ENCODE data around the gene GOT1. TPM values are rescaled to one million over a fixed set of nuclear protein-coding genes. Genes with fewer than 3 reads are reported as not detected.

The GOT1 gene
- total RNA-seq, 4 donors from 2014 or later, result 19.3 to 57.3 (median 36.7) TPM

GRCh38 chr10:99374972-99375371 lies 55.5 kb downstream of the GOT1 start:
- H3K27ac ChIP-seq, result no peak overlapping the region
- no peak for DNase-seq
- no peak overlapping the region for H3K4me3 ChIP-seq (replicated peaks in 1 of 3)
- 58 to 62% methylated on average over 3 of the region's 3 CpGs for WGBS, 2 donors
- H3K4me1 ChIP-seq, result no peaks in the 10 kb centered on the region
- H3K27me3 ChIP-seq, result no peaks in the 10 kb centered on the region
- TF ChIP-seq POLR2A (IDR thresholded peaks at IDR 0.05) (no peak), CTCF (IDR thresholded peaks at IDR 0.05) (no peak)
- intact Hi-C loops (cut with DNase I), result no loop called here
- H3K36me3 ChIP-seq, result no peaks in the 10 kb centered on the region
- no peaks in the 10 kb centered on the region for H3K9me3 ChIP-seq

GRCh38 chr10:99374526-99374925 lies 55.9 kb downstream of the GOT1 start:
- Histone ChIP-seq H3K9me3 (no peaks in the 10 kb centered on the region), H3K4me3 (replicated peaks in 1 of 3) (no peak overlapping the region), H3K27me3 (no peaks in the 10 kb centered on the region), H3K27ac (no peak overlapping the region), H3K36me3 (no peaks in the 10 kb centered on the region), H3K4me1 (no peaks in the 10 kb centered on the region)
- peak; percentile 32 to 40 for DNase-seq
- intact Hi-C loops (cut with DNase I), result no loop called here
- WGBS, 2 donors, result 29 to 45% methylated on average over 2 of the region's 2 CpGs
- TF ChIP-seq POLR2A (IDR thresholded peaks at IDR 0.05) (no peak), CTCF (IDR thresholded peaks at IDR 0.05) (no peak)

GRCh38 chr10:99372546-99373271 lies 57.7 kb downstream of the GOT1 start:
- intact Hi-C loops (cut with DNase I), result no loop called here

GRCh38 chr10:99370993-99371392 lies 59.4 kb downstream of the GOT1 start:
- no peaks in the 10 kb centered on the region for H3K9me3 ChIP-seq
- intact Hi-C loops (cut with DNase I), result no loop called here
- TF ChIP-seq CTCF (IDR thresholded peaks at IDR 0.05), result peak in 3 of 6 experiments; percentile 42 to 56 (median 50)
- no peak for TF ChIP-seq POLR2A (IDR thresholded peaks at IDR 0.05)
- no peaks in the 10 kb centered on the region for H3K36me3 ChIP-seq
- no peak overlapping the region for H3K27ac ChIP-seq
- WGBS, 2 donors, result 29 to 41% methylated on average over 2 of the region's 2 CpGs
- H3K27me3 ChIP-seq, result no peaks in the 10 kb centered on the region
- H3K4me1 ChIP-seq, result no peaks in the 10 kb centered on the region
- no peak for DNase-seq
- no peak overlapping the region for H3K4me3 ChIP-seq (replicated peaks in 1 of 3)

More at GRCh38 chr10:99372546-99373271, 57.7 kb downstream of the GOT1 start:
- H3K4me3 ChIP-seq (replicated peaks in 1 of 3), result no peak overlapping the region
- no peak for DNase-seq
- no peak overlapping the region for H3K27ac ChIP-seq
- H3K9me3 ChIP-seq, result no peaks in the 10 kb centered on the region
- WGBS, 2 donors, result 71 to 79% methylated on average over 9 of the region's 9 CpGs
- H3K27me3 ChIP-seq, result no peaks in the 10 kb centered on the region
- no peaks in the 10 kb centered on the region for H3K36me3 ChIP-seq
- H3K4me1 ChIP-seq, result no peaks in the 10 kb centered on the region
- TF ChIP-seq POLR2A (IDR thresholded peaks at IDR 0.05), result no peak
- no peak for TF ChIP-seq CTCF (IDR thresholded peaks at IDR 0.05)

GRCh38 chr10:99369551-99369950 lies 60.9 kb downstream of the GOT1 start:
- TF ChIP-seq CTCF (IDR thresholded peaks at IDR 0.05) (no peak), POLR2A (IDR thresholded peaks at IDR 0.05) (no peak)
- H3K36me3 ChIP-seq, result no peaks in the 10 kb centered on the region
- no peaks in the 10 kb centered on the region for H3K4me1 ChIP-seq
- no peak overlapping the region for H3K27ac ChIP-seq
- no peak overlapping the region for H3K4me3 ChIP-seq (replicated peaks in 1 of 3)
- no peaks in the 10 kb centered on the region for H3K9me3 ChIP-seq
- no peaks in the 10 kb centered on the region for H3K27me3 ChIP-seq
- intact Hi-C loops (cut with DNase I), result no loop called here
- 83 to 92% methylated on average over 3 of the region's 3 CpGs for WGBS, 2 donors
- no peak for DNase-seq
